ENCODE data around the gene CENPM.
"Not testable (repeated sequence)": the region's sequence is repeated elsewhere in the genome, so short reads cannot be mapped to it uniquely, and the experiment has no call there.

CENPM gene

GRCh38 chr22:41966225-41966606 lies 19.3 kb upstream of the CENPM start:
- DNase-seq = no peak

- no peak for DNase-seq
Observed at GRCh38 chr22:41964112-41964491, 17.1 kb upstream of the CENPM start.

- DNase-seq = no peak
Observed at GRCh38 chr22:41963453-41964111, 16.6 kb upstream of the CENPM start.

- DNase-seq = no peak
Observed at GRCh38 chr22:41957941-41958556, 11.1 kb upstream of the CENPM start.

- DNase-seq = no peak
Observed at GRCh38 chr22:41952713-41953112, 5.8 kb upstream of the CENPM start.

GRCh38 chr22:41951898-41952474 lies 5.0 kb upstream of the CENPM start, which contains the start of gene SMIM45:
TSS of gene SMIM45 (plus strand) at chr22:41952150.
- DNase-seq = no peak

GRCh38 chr22:41949297-41949965 lies 2.5 kb upstream of the CENPM start:
- DNase-seq = no peak

GRCh38 chr22:41948928-41949296 lies 2.0 kb upstream of the CENPM start:
- not testable (repeated sequence) for DNase-seq

GRCh38 chr22:41948142-41948541 lies 1.2 kb upstream of the CENPM start:
- DNase-seq = no peak

GRCh38 chr22:41947424-41948080 lies 600 bp upstream of the CENPM start:
- no peak for DNase-seq

- no peak for DNase-seq
Observed at GRCh38 chr22:41943661-41944209, 3.2 kb downstream of the CENPM start.

- peak; percentile 90 for DNase-seq
Observed at GRCh38 chr22:41940832-41941765, 5.9 kb downstream of the CENPM start.

GRCh38 chr22:41939981-41940831 lies 6.7 kb downstream of the CENPM start:
- peak; percentile 62 for DNase-seq

GRCh38 chr22:41936894-41937169 lies 10.1 kb downstream of the CENPM start:
- DNase-seq = no peak

GRCh38 chr22:41935509-41935908 lies 11.4 kb downstream of the CENPM start:
- no peak for DNase-seq

GRCh38 chr22:41935015-41935351 lies 12.0 kb downstream of the CENPM start:
- no peak for DNase-seq

- no peak for DNase-seq
Observed at GRCh38 chr22:41934284-41935014, 12.5 kb downstream of the CENPM start.

- DNase-seq = peak; percentile 63
Observed at GRCh38 chr22:41933411-41934177, 13.4 kb downstream of the CENPM start.

GRCh38 chr22:41932353-41932752 lies 14.6 kb downstream of the CENPM start:
- DNase-seq = no peak
